ENCODE results near the gene GLOD5. TPM values are rescaled to one million over a fixed set of nuclear protein-coding genes. Genes with fewer than 3 reads are reported as not detected.
"Not testable (repeated sequence)": the region's sequence is repeated elsewhere in the genome, so short reads cannot be mapped to it uniquely, and the experiment has no call there.

Gene GLOD5
- total RNA-seq, 1 donor from 2014 or later, result not detected

DNA sequence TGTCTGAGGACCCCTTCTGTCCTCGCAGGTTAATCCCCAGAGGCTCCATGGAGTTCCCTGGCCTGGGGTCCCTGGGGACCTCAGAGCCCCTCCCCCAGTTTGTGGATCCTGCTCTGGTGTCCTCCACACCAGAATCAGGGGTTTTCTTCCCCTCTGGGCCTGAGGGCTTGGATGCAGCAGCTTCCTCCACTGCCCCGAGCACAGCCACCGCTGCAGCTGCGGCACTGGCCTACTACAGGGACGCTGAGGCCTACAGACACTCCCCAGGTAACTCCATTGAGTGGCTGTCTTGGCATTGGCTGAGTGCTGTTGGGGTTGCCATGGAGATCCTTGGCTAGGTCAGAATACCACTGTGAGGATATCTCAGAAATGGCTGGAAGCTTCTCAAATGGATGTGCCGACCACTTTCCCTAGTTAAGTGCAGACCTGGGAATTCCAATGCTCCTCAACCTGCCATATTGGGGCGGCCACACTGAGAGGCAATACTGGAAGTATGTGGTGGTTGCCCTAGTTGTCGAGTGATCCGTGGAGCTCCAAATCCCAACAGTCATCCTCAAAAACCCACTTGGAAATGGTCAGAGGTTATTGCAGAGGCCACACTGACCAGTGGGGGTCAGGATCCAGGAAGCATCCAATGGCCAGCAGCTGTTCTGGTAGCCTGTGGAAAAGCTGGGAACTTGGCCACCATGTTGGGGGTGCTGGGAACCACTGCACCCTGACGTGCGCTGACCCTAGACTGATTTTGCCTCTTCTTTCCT lies 29.7 kb downstream of the GLOD5 start:
- intact Hi-C loops (cut with micrococcal nuclease), result no loop called here

DNA sequence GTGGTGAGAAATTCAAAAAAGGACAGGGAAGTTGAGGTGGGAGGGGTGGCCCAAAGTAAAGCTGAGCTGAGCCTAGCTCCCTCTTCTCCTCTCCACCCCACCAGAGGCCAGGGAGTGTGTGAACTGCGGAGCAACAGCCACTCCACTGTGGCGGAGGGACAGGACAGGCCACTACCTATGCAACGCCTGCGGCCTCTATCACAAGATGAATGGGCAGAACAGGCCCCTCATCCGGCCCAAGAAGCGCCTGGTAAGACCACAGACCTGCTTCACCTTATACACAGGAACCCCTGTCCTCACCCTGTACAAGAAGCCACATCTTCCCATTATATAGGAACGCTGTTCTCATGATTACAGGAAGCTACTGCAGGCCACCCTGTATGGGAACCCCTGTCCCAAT lies 30.7 kb downstream of the GLOD5 start:
- intact Hi-C loops (cut with micrococcal nuclease), result no loop called here

DNA sequence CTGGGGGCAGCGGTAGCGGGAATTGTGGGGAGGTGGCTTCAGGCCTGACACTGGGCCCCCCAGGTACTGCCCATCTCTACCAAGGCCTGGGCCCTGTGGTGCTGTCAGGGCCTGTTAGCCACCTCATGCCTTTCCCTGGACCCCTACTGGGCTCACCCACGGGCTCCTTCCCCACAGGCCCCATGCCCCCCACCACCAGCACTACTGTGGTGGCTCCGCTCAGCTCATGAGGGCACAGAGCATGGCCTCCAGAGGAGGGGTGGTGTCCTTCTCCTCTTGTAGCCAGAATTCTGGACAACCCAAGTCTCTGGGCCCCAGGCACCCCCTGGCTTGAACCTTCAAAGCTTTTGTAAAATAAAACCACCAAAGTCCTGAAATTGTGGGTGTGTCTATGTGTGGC lies 32.4 kb downstream of the GLOD5 start:
- intact Hi-C loops (cut with micrococcal nuclease), result no loop called here

DNA sequence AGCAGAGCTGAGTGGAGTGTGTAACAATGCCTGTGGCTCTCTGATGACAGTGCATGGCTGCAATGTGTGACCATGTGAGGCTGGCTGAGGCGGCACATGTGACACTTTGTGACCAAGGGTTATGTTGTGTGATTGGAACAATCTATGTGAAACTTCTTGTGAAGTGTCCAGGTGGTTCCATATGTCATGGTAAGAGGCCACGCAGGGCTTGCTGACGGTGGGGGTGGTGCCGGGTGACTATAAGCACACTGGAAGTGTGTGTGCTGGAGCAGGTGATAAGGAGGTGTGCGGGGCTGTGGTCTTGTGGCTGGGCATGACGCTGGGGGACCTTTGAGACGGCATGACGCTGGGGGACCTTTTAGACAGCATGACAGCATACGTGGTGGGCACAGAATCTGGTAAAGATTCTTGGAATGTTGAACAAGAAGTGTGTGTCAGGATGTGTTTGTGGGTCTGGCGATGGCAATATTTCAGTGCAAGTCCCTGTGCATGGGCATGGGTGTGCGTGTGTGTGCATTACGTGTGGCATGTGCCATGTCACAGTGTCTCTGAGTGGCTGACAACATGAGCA lies 32.9 kb downstream of the GLOD5 start:
- intact Hi-C loops (cut with micrococcal nuclease), result no loop called here

DNA sequence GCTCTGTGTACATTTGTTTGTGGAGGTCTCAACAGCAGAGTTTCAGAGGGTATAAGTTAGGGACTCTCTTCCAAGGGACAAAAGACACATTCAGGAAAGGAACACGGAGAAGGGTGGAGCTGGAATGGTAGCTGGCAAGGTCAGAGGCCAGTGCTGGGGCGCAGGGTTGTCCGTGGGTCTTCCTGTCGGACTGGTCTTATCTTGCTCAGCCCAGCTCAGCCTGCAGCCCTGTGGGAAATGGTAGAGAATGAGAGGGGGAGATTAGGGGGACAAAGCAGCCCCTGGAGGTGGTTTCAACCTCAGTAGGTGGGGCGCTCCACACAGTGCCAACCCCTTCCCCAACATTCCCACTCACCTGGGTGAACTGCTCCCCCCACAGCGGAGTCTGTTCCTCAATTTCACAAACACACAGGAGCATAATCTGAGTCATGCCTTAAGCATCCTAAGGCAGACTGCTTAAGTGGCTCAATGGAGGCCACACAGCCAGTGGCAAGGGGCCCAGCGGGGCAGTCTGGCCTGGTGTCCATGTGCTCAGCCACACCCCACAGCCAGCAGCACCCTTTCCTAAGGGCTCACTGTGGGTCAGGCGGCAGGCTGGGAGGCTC lies 33.5 kb downstream of the GLOD5 start:
- intact Hi-C loops (cut with micrococcal nuclease), result no loop called here

DNA sequence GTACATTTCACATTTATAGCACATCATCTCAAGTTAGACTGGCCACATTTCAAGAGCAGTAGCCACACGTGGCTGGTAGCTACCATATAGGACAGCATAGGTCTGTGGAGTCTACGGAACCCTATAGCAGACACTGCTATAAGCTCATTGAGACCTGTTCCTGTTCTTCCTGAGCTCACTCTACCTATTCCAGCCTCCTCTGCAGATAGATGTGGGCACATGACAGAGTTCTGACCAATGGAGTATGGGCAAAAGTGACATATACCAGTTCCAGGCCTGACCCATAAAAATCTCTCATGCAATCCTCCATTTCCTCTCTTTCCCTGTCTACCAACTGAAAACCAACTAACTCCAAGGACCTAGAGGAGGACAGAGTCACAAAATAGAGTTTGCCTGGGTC lies 36.8 kb downstream of the GLOD5 start:
- intact Hi-C loops (cut with micrococcal nuclease), result no loop called here

DNA sequence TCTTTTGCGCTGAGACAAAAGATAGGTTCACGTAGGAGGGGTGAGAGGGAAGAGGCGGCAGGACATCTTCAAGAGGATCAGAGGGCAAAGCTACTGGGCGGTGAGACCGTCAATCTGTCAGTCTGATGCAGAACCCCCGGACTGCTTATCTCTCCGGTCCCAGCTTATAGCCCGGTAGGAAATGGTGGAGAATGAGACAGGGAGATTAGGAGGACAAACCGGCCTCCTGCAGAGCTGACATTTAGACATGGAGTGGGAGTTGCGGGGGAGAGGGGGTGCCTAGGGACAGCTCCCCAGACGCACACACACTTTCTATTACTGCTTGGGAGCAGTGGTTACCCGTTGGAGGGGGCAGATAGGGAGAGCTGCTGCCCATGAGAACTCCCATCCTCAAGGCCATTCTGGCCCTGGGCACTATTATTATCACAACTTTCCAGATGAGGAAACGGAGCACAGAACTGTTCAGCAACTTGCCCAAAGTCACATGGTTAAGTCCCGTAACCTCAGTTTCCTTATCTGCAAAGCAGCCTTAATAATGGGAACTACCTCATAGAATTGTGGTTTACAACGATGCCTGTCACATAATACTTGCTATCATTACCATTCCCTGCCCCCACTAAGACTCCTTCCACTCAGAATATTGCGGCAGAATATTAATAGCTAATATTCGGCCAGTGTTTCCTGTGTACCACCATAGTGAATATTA lies 39.2 kb downstream of the GLOD5 start:
- intact Hi-C loops (cut with micrococcal nuclease), result loop anchor here (1.0 to 10.0 kb wide), 11 partner anchors 63 to 1148 kb away; partner anchors contain the start of genes ELK1, FTSJ1, GPKOW and PIM2

DNA sequence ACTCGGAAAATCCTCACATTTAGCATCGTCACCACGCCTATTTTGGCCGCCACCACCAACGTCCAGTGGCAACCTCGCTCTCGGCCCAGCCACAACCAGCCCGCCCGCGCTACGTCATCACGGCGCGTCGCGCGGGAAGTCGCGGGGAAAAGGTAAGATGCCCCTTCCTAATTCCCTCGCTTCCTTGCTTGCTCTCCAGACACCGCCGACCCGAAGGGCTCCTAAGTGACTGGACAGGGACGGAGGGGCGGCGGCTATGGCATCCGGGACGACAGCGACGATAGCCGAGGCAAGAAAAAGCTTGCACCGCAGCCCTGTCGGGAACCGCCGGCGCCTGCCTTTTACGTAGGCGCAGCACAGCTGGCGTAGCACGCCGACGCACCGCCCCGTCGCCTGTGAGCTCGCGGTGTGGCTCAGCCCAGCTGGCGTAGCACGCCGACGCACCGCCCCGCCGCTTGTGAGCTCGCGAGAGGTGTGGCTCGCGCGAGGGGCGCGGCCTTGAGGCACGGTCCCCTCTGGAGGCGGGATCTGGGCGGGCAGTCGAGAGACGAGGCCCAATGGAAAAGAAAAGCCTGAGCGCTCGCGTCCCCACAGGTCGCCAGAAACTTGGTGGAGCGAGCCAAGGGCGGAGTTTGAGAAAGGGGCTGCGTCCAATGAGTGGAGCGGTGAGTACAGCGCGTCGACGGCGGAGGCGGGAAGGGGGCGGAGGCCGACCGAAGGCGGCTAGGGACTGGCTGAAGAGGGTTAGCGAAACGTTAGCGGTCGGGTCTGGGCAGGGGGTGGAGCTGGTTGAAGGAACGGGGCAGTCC lies 39.9 kb downstream of the GLOD5 start, which contains the start of gene HDAC6:
HDAC6 (plus strand) TSS at position 788 of the 809 bp plus-strand sequence. CDS start 626 bp downstream, outside the sequence.
- intact Hi-C loops (cut with micrococcal nuclease), result loop anchor here (1.0 to 10.0 kb wide), 12 partner anchors 64 to 1149 kb away; partner anchors contain the start of genes ELK1, FTSJ1, GPKOW and PIM2

DNA sequence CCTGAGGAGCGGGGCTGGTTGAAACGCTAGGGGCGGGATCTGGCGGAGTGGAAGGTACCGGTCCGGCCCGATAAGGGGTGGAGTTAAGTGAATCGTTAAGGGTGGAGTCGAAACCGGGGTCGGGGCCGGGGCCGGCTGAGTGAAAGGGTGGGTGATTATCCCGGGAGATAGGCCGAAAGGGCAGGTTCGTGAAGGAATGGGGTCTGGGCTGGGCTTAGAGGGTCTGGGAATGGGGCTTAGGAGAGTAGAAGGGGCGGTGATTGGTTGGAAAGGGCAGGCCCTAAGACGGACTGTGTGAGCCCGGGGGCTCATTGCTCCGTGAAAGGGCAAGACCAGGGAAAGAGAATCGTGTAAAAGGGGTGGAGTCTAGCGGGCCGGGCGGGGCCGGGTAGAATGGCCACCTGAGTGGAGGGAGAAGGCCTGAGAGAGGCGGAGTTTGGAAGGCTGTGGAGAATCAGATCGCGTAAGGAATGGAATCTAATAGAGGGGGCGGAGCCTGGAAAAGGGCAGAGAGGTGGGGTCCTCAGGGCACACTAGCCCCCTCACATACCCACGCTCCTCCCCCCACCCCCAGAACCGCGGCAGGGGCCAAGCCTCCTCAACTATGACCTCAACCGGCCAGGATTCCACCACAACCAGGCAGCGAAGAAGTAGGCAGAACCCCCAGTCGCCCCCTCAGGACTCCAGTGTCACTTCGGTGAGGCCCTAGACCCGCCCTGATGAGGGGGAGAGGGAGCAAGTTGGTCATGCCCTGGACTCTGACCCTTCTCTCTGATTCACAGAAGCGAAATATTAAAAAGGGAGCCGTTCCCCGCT lies 40.8 kb downstream of the GLOD5 start:
- intact Hi-C loops (cut with micrococcal nuclease), result loop anchor here (1.0 to 10.0 kb wide), 4 partner anchors 95 to 1150 kb away; partner anchors contain the start of genes ELK1, GPKOW, PQBP1 and SUV39H1

DNA sequence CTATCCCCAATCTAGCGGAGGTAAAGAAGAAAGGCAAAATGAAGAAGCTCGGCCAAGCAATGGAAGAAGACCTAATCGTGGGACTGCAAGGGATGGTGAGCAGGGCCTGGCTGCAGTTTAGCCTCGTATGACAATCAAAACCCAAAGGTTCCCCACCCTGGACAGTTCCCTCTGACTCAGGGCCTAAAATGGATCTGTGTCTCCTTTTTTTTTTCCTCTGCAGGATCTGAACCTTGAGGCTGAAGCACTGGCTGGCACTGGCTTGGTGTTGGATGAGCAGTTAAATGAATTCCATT lies 41.3 kb downstream of the GLOD5 start:
- intact Hi-C loops (cut with micrococcal nuclease), result loop anchor here (1.0 to 10.0 kb wide), 4 partner anchors 94 to 1151 kb away; partner anchors contain the start of genes ELK1, GPKOW, PQBP1 and SUV39H1

DNA sequence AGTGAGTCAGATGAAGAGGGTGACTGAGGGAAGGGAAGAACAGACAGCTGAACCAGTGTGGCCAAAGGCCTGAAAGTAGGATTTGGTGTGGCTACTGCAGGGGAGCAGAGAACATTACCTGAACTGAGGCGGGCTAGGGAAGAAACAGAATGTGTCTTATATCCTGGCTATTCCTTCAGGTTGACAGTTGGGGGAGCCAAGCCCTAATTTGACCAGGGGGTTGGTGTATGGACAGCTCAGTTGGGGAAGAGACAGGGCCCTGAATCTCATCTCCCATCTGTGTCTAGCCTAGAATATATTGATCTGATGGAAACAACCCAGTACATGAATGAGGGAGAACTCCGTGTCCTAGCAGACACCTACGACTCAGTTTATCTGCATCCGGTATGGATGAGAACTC lies 44.5 kb downstream of the GLOD5 start:
- intact Hi-C loops (cut with micrococcal nuclease), result loop anchor here (10.0 kb wide), 1 partner anchor 319 kb away; the partner anchor contains the start of gene GPKOW

DNA sequence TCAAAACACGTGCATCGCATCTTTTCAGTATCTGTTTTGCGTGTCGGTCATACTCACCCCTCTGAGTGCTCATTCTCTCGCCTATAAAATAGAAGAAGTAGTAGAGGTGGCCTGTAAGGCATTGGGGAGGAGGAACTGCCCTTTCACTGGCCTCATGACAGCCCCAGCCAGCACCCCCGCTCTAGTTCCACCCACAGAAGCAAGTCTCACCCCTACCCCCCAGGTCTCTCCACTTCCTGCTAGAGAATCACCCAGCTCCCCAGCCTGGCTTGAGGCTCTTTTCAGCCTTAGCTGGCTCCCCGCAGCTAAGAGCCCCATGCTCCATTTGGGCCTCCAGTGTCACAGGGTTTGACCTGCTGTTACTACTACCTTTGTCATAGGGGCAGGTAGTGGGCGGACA lies 52.1 kb downstream of the GLOD5 start:
- intact Hi-C loops (cut with micrococcal nuclease), result no loop called here

DNA sequence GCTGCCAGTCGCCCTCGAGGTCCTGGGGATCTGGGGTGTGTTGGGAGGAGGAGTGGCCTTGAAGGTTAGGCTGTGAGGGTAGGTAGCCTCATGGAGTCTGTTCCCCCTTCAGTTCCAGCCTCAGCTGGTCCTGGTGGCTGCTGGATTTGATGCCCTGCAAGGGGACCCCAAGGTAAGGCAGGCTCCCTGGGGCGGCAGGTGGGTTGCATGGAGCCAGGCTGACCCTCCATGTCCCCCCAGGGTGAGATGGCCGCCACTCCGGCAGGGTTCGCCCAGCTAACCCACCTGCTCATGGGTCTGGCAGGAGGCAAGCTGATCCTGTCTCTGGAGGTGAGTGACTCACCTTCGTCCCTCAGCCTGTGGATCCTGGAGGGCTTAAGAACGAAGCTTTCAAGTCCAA lies 53.2 kb downstream of the GLOD5 start:
- intact Hi-C loops (cut with micrococcal nuclease), result no loop called here

DNA sequence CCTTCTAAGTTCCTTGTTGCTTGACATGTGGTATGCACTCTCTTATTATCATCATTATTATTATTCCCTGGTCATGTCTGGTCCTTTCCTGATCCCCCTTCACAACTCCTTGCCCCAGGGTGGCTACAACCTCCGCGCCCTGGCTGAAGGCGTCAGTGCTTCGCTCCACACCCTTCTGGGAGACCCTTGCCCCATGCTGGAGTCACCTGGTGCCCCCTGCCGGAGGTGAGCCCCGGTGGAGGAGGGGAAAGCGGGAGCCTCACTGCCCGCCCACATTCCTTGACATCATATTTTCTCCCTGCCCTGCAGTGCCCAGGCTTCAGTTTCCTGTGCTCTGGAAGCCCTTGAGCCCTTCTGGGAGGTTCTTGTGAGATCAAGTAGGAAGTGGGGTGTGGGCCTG lies 53.7 kb downstream of the GLOD5 start:
- intact Hi-C loops (cut with micrococcal nuclease), result no loop called here

DNA sequence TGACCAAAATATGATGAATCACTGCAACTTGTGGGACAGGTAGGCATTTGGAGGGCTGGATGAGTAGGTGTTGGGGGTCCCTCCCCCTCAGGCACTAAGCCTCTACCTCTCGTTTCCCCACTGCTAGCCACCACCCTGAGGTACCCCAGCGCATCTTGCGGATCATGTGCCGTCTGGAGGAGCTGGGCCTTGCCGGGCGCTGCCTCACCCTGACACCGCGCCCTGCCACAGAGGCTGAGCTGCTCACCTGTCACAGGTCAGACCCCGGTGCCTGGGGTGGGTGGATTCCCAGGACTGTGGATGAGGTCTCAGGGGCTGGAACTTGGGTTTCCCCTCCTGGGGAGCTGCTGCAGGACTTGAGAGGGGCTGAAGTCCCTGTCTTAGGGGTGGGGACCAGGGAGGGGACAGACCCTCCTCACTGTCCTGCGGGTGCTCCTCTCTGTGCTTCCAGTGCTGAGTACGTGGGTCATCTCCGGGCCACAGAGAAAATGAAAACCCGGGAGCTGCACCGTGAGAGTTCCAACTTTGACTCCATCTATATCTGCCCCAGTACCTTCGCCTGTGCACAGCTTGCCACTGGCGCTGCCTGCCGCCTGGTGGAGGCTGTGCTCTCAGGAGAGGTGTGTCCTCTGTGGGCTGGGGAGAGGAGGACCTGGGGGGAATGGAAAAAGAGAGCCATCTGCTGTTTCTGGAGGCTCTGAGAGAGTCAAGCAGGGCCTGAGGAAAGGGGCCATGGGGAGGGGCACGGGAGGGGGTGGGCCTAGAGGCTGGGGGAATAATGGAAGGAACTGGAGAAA lies 54.7 kb downstream of the GLOD5 start:
- intact Hi-C loops (cut with micrococcal nuclease), result no loop called here

DNA sequence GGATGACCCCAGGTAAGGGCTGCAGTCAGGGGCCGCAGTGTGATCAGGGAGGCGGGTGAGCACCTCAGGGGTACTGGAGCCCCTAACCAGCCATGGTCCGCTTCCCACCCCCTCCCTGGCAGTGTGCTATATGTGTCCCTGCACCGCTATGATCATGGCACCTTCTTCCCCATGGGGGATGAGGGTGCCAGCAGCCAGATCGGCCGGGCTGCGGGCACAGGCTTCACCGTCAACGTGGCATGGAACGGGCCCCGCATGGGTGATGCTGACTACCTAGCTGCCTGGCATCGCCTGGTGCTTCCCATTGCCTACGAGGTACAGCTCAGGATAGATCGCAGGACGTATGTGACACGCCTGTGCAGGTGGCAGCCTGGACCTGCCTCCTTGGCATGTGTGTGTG lies 56.6 kb downstream of the GLOD5 start:
- intact Hi-C loops (cut with micrococcal nuclease), result no loop called here

DNA sequence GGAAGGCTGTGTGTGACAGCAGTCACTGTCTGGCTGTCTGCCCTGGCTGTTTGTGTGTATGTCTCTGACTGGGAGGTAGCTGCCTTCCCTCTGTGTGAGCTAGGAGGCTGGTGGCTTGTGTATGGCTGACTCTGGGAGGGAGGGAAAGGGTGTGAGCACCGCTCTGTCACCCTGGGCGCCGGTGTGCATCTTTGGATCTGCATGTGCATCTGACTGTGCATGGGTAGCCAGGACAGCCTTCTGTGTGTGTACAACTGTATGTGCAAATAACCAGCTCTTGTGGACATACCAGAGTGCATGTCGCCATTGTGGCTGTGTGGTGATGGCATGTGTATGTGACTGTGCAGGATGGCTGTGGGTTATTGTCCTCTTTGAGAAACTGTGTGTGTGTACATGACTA lies 57.3 kb downstream of the GLOD5 start:
- intact Hi-C loops (cut with micrococcal nuclease), result no loop called here

DNA sequence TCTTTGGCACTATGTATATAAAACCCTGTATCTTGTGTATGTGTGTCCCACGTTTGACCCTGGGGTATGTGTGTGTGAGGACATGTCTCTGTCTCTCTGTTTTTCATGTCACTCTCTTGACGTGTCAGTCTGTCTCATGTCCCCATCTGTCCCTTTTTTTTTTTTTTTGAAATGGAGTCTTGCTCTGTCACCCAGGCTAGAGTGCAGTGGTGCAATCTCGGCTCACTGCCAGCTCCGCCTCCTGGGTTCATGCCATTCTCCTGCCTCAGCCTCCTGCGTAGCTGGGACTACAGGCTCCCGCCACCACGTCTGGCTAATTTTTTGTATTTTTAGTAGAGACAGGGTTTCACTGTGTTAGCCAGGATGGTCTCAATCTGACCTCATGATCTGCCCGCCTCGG lies 57.8 kb downstream of the GLOD5 start:
- intact Hi-C loops (cut with micrococcal nuclease), result not testable (repeated sequence)

DNA sequence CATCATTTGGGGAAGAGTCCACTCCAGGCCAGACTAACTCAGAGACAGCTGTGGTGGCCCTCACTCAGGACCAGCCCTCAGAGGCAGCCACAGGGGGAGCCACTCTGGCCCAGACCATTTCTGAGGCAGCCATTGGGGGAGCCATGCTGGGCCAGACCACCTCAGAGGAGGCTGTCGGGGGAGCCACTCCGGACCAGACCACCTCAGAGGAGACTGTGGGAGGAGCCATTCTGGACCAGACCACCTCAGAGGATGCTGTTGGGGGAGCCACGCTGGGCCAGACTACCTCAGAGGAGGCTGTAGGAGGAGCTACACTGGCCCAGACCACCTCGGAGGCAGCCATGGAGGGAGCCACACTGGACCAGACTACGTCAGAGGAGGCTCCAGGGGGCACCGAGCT lies 61.5 kb downstream of the GLOD5 start:
- intact Hi-C loops (cut with micrococcal nuclease), result no loop called here
